Vagina (tissue), 2 donors: ENCODE measurements around the gene SSBP4. TPM values are rescaled to one million over a fixed set of nuclear protein-coding genes. Genes with fewer than 3 reads are reported as not detected.
A peak's percentile ranks its signal among the peaks of the same experiment; 100 is the strongest.

ENCODE experiments used
- DNase-seq, 2 donors: peaks; one replicate each; pipeline ENCODE4 v3.0.0-alpha.2; 2017; ENCODE audit errors: extremely low spot score in 2 of 2
- H3K27ac ChIP-seq: fragments of 200-600 bp; sonication (generic); one replicate; pipeline ENCODE4 v1.5.1; 2019
- H3K27me3 ChIP-seq: fragments of 200-600 bp; sonication (generic); one replicate; pipeline ENCODE4 v1.5.1; 2019
- H3K36me3 ChIP-seq, 2 donors: fragments of 200-600 bp; sonication (generic); one replicate each; pipeline ENCODE4 v1.5.1; 2017 to 2019
- H3K4me1 ChIP-seq: fragments of 200-600 bp; sonication (generic); one replicate; pipeline ENCODE4 v1.5.1; 2019
- H3K4me3 ChIP-seq, 2 donors: fragments of 200-600 bp; sonication (generic); 1 replicate in 1 of 2; 2 replicates in 1 of 2; pipeline ENCODE4 v1.5.1; 2016 to 2019
- H3K9me3 ChIP-seq: fragments of 200-600 bp; sonication (generic); one replicate; pipeline ENCODE4 v1.5.1; 2019
- POLR2A ChIP-seq, 2 donors: fragments of 450-650 bp; IDR thresholded peaks; one replicate each; pipeline ENCODE4 v1.6.1; 2017; ENCODE audit warnings: antibody characterized with exemption in 2 of 2, mild to moderate bottlenecking in 2 of 2, moderate library complexity in 2 of 2
- POLR2AphosphoS5 ChIP-seq, 2 donors: sonication (generic); formaldehyde crosslinking; IDR thresholded peaks; one replicate each; pipeline ENCODE4 v1.9.0; 2017; ENCODE audit warnings: antibody characterized with exemption in 2 of 2, mild to moderate bottlenecking in 2 of 2, low read depth in 1 of 2; ENCODE audit not compliant: insufficient read depth in 1 of 2
- intact Hi-C: fragments of 100-400 bp; cut with DNase I; formaldehyde crosslinking; loops from one replicate; pipeline ENCODE4 v1.15.1; 2023
- total RNA-seq: library from RNA; depleted of rRNA; stranded (reverse); fragments of >200 nt; gene quantifications from one replicate; pipeline ENCODE4 v1.2.3, GENCODE V29; 2016
- TF ChIP-seq, protein P1 (sequence below), 3 experiments: fragments of 450-650 bp in 2 of 3; fragments of 200-600 bp in 1 of 3; sonication (generic) in 1 of 3; IDR thresholded peaks; one replicate each; pipeline ENCODE4 v1.5.1; 2017 to 2019; ENCODE audit warnings: antibody characterized with exemption in 3 of 3, mild to moderate bottlenecking in 2 of 3, moderate library complexity in 2 of 3

The SSBP4 gene
- total RNA-seq, 1 donor from 2014 or later: 72.7 TPM

DNA sequence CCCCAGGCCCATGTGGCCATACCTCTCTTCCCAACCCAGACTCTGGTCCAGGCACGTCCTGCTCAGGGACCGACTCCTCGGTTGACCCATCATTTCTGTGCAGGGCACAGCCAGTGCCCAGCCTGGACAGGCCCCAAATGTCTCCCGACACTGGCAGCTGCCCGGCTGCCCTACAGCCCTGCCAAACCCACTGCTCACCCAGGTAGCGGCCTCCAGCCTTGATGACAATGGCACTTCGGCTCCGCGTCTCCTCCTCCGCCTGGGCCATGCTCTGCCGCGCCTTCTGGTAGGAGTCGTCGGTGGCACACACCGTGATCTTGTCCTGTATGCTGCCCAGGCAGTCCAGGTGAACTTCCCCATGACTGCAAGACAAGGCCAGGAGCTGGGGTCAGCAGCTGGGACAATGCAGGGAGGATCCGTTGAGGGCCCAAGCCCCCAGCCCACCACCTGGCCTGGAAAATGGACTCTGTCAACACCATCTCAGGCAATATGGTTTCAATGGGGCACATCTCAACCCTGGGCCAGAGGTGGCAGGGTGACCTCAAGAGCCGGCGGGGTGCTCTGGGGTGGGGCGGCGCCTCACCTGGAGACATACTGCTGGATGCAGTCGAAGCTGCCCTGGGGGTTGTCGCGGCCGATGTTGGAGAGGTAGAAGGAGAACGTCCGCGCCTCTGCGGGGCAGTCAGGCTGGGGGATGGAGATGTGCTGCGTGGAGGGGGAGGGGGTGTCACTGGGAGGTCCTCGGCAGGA, 46.2 kb downstream of the SSBP4 start:
- H3K36me3 ChIP-seq: peaks cover 0 to 14% of the 10 kb centered on the region in 2 donors
- no peak for DNase-seq
- peaks cover 76% of the 10 kb centered on the region for H3K4me1 ChIP-seq
- no peak overlapping the region for H3K4me3 ChIP-seq
- H3K27me3 ChIP-seq: no peaks in the 10 kb centered on the region
- intact Hi-C loops: loop anchor here (10.0 kb wide), 2 partner anchors 49 to 379 kb away; no protein-coding TSS in a partner anchor
- no peaks in the 10 kb centered on the region for H3K9me3 ChIP-seq
- no peak for TF ChIP-seq POLR2A (IDR thresholded peaks at IDR 0.05)
- TF ChIP-seq, protein P1, sequence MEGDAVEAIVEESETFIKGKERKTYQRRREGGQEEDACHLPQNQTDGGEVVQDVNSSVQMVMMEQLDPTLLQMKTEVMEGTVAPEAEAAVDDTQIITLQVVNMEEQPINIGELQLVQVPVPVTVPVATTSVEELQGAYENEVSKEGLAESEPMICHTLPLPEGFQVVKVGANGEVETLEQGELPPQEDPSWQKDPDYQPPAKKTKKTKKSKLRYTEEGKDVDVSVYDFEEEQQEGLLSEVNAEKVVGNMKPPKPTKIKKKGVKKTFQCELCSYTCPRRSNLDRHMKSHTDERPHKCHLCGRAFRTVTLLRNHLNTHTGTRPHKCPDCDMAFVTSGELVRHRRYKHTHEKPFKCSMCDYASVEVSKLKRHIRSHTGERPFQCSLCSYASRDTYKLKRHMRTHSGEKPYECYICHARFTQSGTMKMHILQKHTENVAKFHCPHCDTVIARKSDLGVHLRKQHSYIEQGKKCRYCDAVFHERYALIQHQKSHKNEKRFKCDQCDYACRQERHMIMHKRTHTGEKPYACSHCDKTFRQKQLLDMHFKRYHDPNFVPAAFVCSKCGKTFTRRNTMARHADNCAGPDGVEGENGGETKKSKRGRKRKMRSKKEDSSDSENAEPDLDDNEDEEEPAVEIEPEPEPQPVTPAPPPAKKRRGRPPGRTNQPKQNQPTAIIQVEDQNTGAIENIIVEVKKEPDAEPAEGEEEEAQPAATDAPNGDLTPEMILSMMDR (IDR thresholded peaks at IDR 0.05): no peak
- no peak for TF ChIP-seq POLR2AphosphoS5 (IDR thresholded peaks at IDR 0.05; ENCODE audit: insufficient read depth in 1 of 2, low read depth in 1 of 2)
- peak overlapping the region; percentile 84 for H3K27ac ChIP-seq

DNA sequence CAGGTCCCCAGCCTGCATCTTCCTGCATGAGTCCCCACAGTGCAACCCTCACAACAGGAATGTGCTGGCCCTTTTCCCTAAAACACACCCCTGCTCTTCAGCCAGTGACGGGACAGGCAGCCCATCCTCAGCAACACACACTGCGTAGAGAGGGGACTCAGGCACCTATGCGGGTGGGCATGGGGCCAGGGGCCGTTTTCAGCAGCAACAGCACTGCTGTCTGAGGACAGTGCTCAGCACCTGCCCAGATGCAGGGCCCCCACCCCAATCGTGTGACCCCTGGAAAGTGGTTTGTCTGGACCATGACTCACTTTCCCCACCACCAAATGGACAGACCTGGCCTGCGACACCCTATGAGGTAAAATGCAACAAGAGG, 46.8 kb downstream of the SSBP4 start:
- Histone ChIP-seq H3K27ac (peak overlapping the region; percentile 84), H3K27me3 (no peaks in the 10 kb centered on the region), H3K4me1 (peaks cover 74% of the 10 kb centered on the region), H3K36me3 (peaks cover 0 to 8% of the 10 kb centered on the region in 2 donors), H3K4me3 (no peak overlapping the region), H3K9me3 (no peaks in the 10 kb centered on the region)
- no peak for DNase-seq
- TF ChIP-seq POLR2A (IDR thresholded peaks at IDR 0.05): no peak
- TF ChIP-seq, protein P1 (IDR thresholded peaks at IDR 0.05): no peak
- no peak for TF ChIP-seq POLR2AphosphoS5 (IDR thresholded peaks at IDR 0.05; ENCODE audit: insufficient read depth in 1 of 2, low read depth in 1 of 2)
- intact Hi-C loops: loop anchor here (10.0 kb wide), 2 partner anchors 49 to 379 kb away; no protein-coding TSS in a partner anchor

DNA sequence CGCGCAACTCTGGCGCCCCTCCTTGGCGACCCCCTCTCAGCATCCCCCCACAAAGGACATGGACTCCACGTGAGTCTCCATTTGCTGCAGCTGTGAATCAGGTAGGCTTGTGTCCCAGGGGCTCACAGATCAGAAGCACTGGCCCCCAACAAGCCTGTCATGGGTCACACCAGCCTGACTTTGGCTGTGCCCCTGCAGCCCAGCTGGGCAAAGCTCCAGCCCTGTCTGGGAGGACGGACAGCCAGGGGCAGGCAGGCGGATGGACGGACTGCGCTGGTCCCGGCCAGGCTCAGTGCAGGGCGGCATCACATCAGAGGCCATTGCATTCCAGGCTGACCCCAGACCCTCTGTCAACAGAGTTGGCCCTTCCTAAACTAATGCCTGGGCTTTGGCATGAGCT, 47.2 kb downstream of the SSBP4 start:
- no peak for DNase-seq
- Histone ChIP-seq H3K4me3 (no peak overlapping the region), H3K36me3 (peaks cover 0 to 4% of the 10 kb centered on the region in 2 donors), H3K27me3 (no peaks in the 10 kb centered on the region), H3K4me1 (peaks cover 70% of the 10 kb centered on the region), H3K27ac (peak overlapping the region; percentile 84), H3K9me3 (no peaks in the 10 kb centered on the region)
- intact Hi-C loops: loop anchor here (10.0 kb wide), 2 partner anchors 48 to 378 kb away; no protein-coding TSS in a partner anchor
- TF ChIP-seq, protein P1 (IDR thresholded peaks at IDR 0.05): no peak
- TF ChIP-seq POLR2A (IDR thresholded peaks at IDR 0.05) (no peak), POLR2AphosphoS5 (IDR thresholded peaks at IDR 0.05; ENCODE audit: insufficient read depth in 1 of 2, low read depth in 1 of 2) (no peak)

DNA sequence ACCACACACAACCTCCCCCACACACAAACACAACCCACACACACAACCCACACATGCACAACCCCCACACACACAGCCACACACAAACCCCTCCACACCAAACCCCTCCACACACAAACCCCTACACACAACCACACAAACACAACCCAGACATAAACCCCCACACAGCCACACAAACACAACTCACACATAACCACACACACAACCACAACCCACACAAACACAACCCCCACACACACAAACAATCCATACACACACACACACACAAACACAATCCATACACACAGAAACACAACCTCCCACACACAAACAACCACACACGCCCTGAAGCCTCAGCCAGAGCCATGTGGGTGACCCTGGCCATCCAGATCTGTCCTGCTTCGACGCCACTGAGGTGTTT, 48.8 kb downstream of the SSBP4 start:
- intact Hi-C loops: loop anchor here (10.0 kb wide), 2 partner anchors 47 to 377 kb away; no protein-coding TSS in a partner anchor
- H3K4me1 ChIP-seq: peaks cover 63% of the 10 kb centered on the region
- H3K27ac ChIP-seq: peak overlapping the region; percentile 13
- H3K36me3 ChIP-seq: no peaks in the 10 kb centered on the region
- TF ChIP-seq, protein P1 (IDR thresholded peaks at IDR 0.05): no peak
- TF ChIP-seq POLR2AphosphoS5 (IDR thresholded peaks at IDR 0.05; ENCODE audit: insufficient read depth in 1 of 2, low read depth in 1 of 2): no peak
- TF ChIP-seq POLR2A (IDR thresholded peaks at IDR 0.05): no peak
- no peak overlapping the region for H3K4me3 ChIP-seq
- no peaks in the 10 kb centered on the region for H3K27me3 ChIP-seq
- no peaks in the 10 kb centered on the region for H3K9me3 ChIP-seq
- no peak for DNase-seq

DNA sequence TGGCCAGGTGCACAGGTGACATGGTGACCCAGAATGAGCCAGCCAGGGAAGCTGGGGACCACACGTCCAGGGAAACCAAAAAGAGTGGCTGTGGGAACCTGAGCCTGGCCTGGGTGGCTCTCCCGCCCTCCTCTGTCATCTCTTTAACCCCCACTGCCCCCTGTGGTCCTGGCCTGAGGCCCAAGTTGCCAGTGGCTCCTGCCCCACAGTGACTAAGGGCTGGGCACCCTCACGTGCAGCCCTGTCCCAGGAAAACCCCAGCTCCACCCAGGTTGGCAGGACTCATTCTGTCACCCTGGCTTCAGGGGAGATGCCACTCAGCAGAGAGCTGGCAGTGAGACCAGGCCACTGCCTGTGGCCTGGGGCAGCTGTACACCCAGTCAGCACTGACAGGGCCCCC, 49.3 kb downstream of the SSBP4 start:
- no peaks in the 10 kb centered on the region for H3K9me3 ChIP-seq
- no peaks in the 10 kb centered on the region for H3K36me3 ChIP-seq
- TF ChIP-seq POLR2A (IDR thresholded peaks at IDR 0.05) (no peak), POLR2AphosphoS5 (IDR thresholded peaks at IDR 0.05; ENCODE audit: insufficient read depth in 1 of 2, low read depth in 1 of 2) (no peak)
- TF ChIP-seq, protein P1 (IDR thresholded peaks at IDR 0.05): no peak
- H3K4me1 ChIP-seq: peaks cover 67% of the 10 kb centered on the region
- DNase-seq: no peak
- intact Hi-C loops: loop anchor here (10.0 kb wide), 2 partner anchors 46 to 376 kb away; no protein-coding TSS in a partner anchor
- no peak overlapping the region for H3K4me3 ChIP-seq
- peak overlapping the region; percentile 13 for H3K27ac ChIP-seq
- no peaks in the 10 kb centered on the region for H3K27me3 ChIP-seq
